GM20431 (cell line): ENCODE results near the gene CDH23.

Experiments used
- in situ Hi-C: fragments of 300-500 bp; cut with MseI, MboI; formaldehyde crosslinking; loops from one replicate; pipeline ENCODE4 v1.15.0; 2020; ENCODE audit warnings: low sequenced_read_pairs; ENCODE audit not compliant: unreplicated experiment

The CDH23 gene

GRCh38 chr10:71804077-71804476 lies 407.4 kb downstream of the CDH23 start:
- in situ Hi-C loops: no loop called here

GRCh38 chr10:71805776-71806703 lies 409.3 kb downstream of the CDH23 start:
- in situ Hi-C loops: no loop called here

- in situ Hi-C loops: no loop called here
These were observed 410.2 kb downstream of the CDH23 start for GRCh38 chr10:71806704-71807556.

- in situ Hi-C loops: no loop called here
These were observed 411.1 kb downstream of the CDH23 start for GRCh38 chr10:71807557-71808510.

GRCh38 chr10:71809628-71810027 lies 412.9 kb downstream of the CDH23 start:
- in situ Hi-C loops: no loop called here

- in situ Hi-C loops: no loop called here
These were observed 413.5 kb downstream of the CDH23 start for GRCh38 chr10:71810048-71810750.

- in situ Hi-C loops: no loop called here
These were observed 414.6 kb downstream of the CDH23 start for GRCh38 chr10:71811351-71811750.

GRCh38 chr10:71812016-71812912 lies 415.5 kb downstream of the CDH23 start:
- in situ Hi-C loops: no loop called here

GRCh38 chr10:71812913-71813590 lies 416.3 kb downstream of the CDH23 start:
- in situ Hi-C loops: no loop called here

- in situ Hi-C loops: no loop called here
These were observed 418.2 kb downstream of the CDH23 start for GRCh38 chr10:71814922-71815411.

- in situ Hi-C loops: no loop called here
These were observed 418.9 kb downstream of the CDH23 start for GRCh38 chr10:71815515-71816130.

GRCh38 chr10:71816421-71816851 lies 419.7 kb downstream of the CDH23 start:
- in situ Hi-C loops: no loop called here

- in situ Hi-C loops: no loop called here
These were observed 420.4 kb downstream of the CDH23 start for GRCh38 chr10:71816936-71817618.

GRCh38 chr10:71817831-71818655 lies 421.3 kb downstream of the CDH23 start:
- in situ Hi-C loops: no loop called here

GRCh38 chr10:71818674-71819260 lies 422.0 kb downstream of the CDH23 start:
- in situ Hi-C loops: no loop called here
